ENCODE results near the gene ARRDC1. TPM values are rescaled to one million over a fixed set of nuclear protein-coding genes. Genes with fewer than 3 reads are reported as not detected.

Gene ARRDC1
- total and polyA plus RNA-seq, 9 of the 15 experiments (the other 6 are each of a cell fraction or from before 2014, with no cell fraction given): 0.21 to 45.3 (median 18.6) TPM

- TF ChIP-seq ZNF318 (IDR thresholded peaks at IDR 0.05; ENCODE audit: borderline replicate concordance in 1 of 2, low read depth in 1 of 2) (no peak), ZFP30 (CRISPR knock-in tag; IDR thresholded peaks at IDR 0.05; ENCODE audit: borderline replicate concordance) (no peak), ZNF717 (CRISPR knock-in tag; IDR thresholded peaks at IDR 0.05) (no peak), DMBX1 (CRISPR knock-in tag; IDR thresholded peaks at IDR 0.05; ENCODE audit: borderline replicate concordance) (no peak), HEY1 (CRISPR knock-in tag; IDR thresholded peaks at IDR 0.05; ENCODE audit: borderline replicate concordance) (no peak), ZNF589 (CRISPR knock-in tag; IDR thresholded peaks at IDR 0.05; ENCODE audit: low read depth) (no peak), CHD1 (IDR thresholded peaks at IDR 0.05; ENCODE audit: low read length) (no peak), ZNF274 (IDR thresholded peaks at IDR 0.05; ENCODE audit: borderline replicate concordance, low read depth, low read length) (no peak), ELK3 (CRISPR knock-in tag; IDR thresholded peaks at IDR 0.05) (no peak), SIN3A (IDR thresholded peaks at IDR 0.05; ENCODE audit: borderline replicate concordance in 2 of 2, control insufficient read depth in 1 of 2, low read depth in 2 of 2, low read length in 2 of 2) (peak; percentile 60 to 74; a peak in 1 of 4 replicates), CREB3L1 (IDR thresholded peaks at IDR 0.05; ENCODE audit: borderline replicate concordance, low read depth) (no peak), TAF15 (IDR thresholded peaks at IDR 0.05; ENCODE audit: low read depth, low read length) (no peak)
- TF ChIP-seq, protein P1, sequence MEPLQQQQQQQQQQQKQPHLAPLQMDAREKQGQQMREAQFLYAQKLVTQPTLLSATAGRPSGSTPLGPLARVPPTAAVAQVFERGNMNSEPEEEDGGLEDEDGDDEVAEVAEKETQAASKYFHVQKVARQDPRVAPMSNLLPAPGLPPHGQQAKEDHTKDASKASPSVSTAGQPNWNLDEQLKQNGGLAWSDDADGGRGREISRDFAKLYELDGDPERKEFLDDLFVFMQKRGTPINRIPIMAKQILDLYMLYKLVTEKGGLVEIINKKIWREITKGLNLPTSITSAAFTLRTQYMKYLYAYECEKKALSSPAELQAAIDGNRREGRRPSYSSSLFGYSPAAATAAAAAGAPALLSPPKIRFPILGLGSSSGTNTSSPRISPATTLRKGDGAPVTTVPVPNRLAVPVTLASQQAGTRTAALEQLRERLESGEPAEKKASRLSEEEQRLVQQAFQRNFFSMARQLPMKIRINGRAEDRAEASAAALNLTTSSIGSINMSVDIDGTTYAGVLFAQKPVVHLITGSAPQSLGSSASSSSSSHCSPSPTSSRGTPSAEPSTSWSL (CRISPR knock-in tag; IDR thresholded peaks at IDR 0.05; ENCODE audit: borderline replicate concordance): no peak
Measured at GRCh38 chr9:137590469-137591383, 14.8 kb upstream of the ARRDC1 start, which contains the start of gene ZMYND19 (continued).

Measured in K562 (cell line).